HL-60 (cell line): ENCODE data around the gene EFHC2.

Experiments
- CTCF ChIP-seq: IDR thresholded peaks from one replicate; pipeline ENCODE4 v1.5.1; 2011; ENCODE audit warnings: low read length, control low read depth, inconsistent platforms; ENCODE audit not compliant: insufficient read depth
- POLR2AphosphoS5 ChIP-seq: IDR thresholded peaks from 2 replicates; pipeline ENCODE4 v1.6.1; 2012; ENCODE audit warnings: low read depth
- REST ChIP-seq: IDR thresholded peaks from 2 replicates; pipeline ENCODE4 v1.6.1; 2012; ENCODE audit warnings: low read depth; ENCODE audit not compliant: insufficient replicate concordance
- SPI1 ChIP-seq: IDR thresholded peaks from 2 replicates; pipeline ENCODE4 v1.6.1; 2012; ENCODE audit warnings: low read depth, mild to moderate bottlenecking, borderline replicate concordance

GRCh38 chrX:44384688-44385338 is 41.3 kb upstream of the EFHC2 start:
- TF ChIP-seq POLR2AphosphoS5: no peak
- TF ChIP-seq CTCF: no peak
- TF ChIP-seq REST: no peak
- TF ChIP-seq SPI1: no peak
